Endodermal cell (in vitro differentiated cells): Measurements from ENCODE around the gene GNB2. TPM values are rescaled to one million over a fixed set of nuclear protein-coding genes. Genes with fewer than 3 reads are reported as not detected.

Experiments
- DNase-seq: peaks from one replicate; pipeline ENCODE4 v3.0.0-alpha.2; 2017
- H3K27ac ChIP-seq: 2 replicates; pipeline ENCODE4 v1.5.1; 2013; ENCODE audit warnings: mild to moderate bottlenecking, low read depth, low read length, moderate library complexity
- H3K27me3 ChIP-seq: 2 replicates; pipeline ENCODE4 v1.6.1; 2013; ENCODE audit warnings: mild to moderate bottlenecking, low read length, moderate library complexity; ENCODE audit not compliant: insufficient read depth, control insufficient read depth, poor library complexity, severe bottlenecking
- H3K36me3 ChIP-seq: 2 replicates; pipeline ENCODE4 v1.7.0; 2013; ENCODE audit warnings: mild to moderate bottlenecking, low read length, moderate library complexity; ENCODE audit not compliant: control insufficient read depth, insufficient read depth
- H3K4me1 ChIP-seq: one replicate; pipeline ENCODE4 v1.7.0; 2013; ENCODE audit warnings: low read length; ENCODE audit not compliant: control insufficient read depth, insufficient read depth
- H3K4me3 ChIP-seq: 2 replicates; pipeline ENCODE4 v1.5.1; 2013; ENCODE audit warnings: mild to moderate bottlenecking, low read length, moderate library complexity
- H3K9ac ChIP-seq: 2 replicates; pipeline ENCODE4 v1.6.1; 2013; ENCODE audit warnings: mild to moderate bottlenecking, low read length, moderate library complexity; ENCODE audit not compliant: poor library complexity, severe bottlenecking; ENCODE audit errors: extremely low read depth
- H3K9me3 ChIP-seq: 2 replicates; pipeline ENCODE4 v1.6.1; 2013; ENCODE audit warnings: mild to moderate bottlenecking, low read length, moderate library complexity; ENCODE audit not compliant: control insufficient read depth
- H3K27ac Mint-ChIP-seq: 2 replicates; pipeline ENCODE4 v1.8.0; 2020; ENCODE audit warnings: mixed read lengths
- H3K27me3 Mint-ChIP-seq: 2 replicates; pipeline ENCODE4 v1.8.0; 2021; ENCODE audit warnings: mild to moderate bottlenecking, mixed read lengths; ENCODE audit not compliant: insufficient read depth
- H3K36me3 Mint-ChIP-seq: 2 replicates; pipeline ENCODE4 v1.8.0; 2020; ENCODE audit warnings: low read depth, mixed read lengths
- H3K4me1 Mint-ChIP-seq: 2 replicates; pipeline ENCODE4 v1.8.0; 2020; ENCODE audit warnings: mixed read lengths
- H3K4me3 Mint-ChIP-seq: 2 replicates; pipeline ENCODE4 v1.8.0; 2020; ENCODE audit warnings: mild to moderate bottlenecking, moderate library complexity, mixed read lengths
- H3K9me3 Mint-ChIP-seq: 2 replicates; pipeline ENCODE4 v1.8.0; 2020; ENCODE audit warnings: mild to moderate bottlenecking, mixed read lengths
- WGBS, 2 experiments: methylation state at CpG; one replicate each; pipeline versions ENCODE4 v1.1.5 to v1.1.7; 2013; ENCODE audit warnings: missing lambda C conversion rate in 2 of 2, mixed read lengths in 1 of 2; ENCODE audit not compliant: insufficient coverage in 1 of 2, insufficient read length in 1 of 2; 5-methylcytosine and 5-hydroxymethylcytosine counted together
- total RNA-seq, 2 donors: library from RNA; stranded (reverse); fragmentation: NEBNext Ultra II Directional in 1 of 2; extraction: Animal tissue kit (Norgen Biotek cat#: 25700) in 1 of 2; gene quantifications; 2 replicates in 1 of 2; 3 replicates in 1 of 2; pipeline ENCODE4 v1.2.1, GENCODE V29; 2021
- TF ChIP-seq, protein P1 (sequence below): fragments of 200-600 bp; sonication (generic); conservative IDR thresholded peaks from 2 replicates; pipeline ENCODE4 v1.5.0; 2021; ENCODE audit warnings: antibody characterized with exemption, mild to moderate bottlenecking

GNB2 gene
- total RNA-seq, 2 donors from 2014 or later = 197 to 230 TPM

DNA sequence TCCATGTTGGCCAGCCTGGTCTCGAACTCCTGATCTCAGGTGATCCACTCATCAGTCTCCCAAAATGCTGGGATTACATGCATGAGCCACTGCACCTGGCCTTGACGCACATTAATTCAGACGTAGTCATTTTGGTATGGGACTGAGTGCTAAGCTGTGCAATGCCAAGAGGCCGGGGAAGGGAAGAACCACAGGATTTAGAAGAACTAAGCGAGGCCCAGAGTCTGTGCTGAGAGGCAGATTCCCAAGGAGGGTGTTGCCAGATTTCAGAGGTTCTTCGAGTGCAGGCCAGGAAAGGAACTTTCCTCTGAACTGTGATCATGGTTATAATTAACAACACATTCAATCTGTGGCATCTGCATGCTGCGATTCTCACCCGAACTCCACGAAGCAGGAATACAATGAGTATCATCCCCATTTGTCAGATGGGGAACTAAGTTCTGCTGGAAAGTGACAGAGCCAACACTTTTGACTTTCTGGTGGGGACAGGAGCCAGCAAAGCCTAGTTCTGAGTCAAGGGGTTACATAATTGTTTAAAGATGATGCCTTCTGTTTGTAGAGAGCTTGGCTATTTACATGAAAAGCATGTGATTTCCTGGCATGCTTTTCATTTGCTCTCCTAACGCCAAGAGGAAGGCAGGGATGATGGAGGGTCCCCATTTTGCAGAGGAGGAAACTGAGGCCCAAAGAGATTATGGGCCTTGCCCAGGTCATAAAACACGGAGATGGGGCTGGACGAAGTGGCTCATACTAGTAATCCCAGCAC is 53.6 kb downstream of the GNB2 start:
- Histone ChIP-seq H3K4me3 (no peak overlapping the region), H3K4me1 (no peaks in the 10 kb centered on the region), H3K9me3 (no peaks in the 10 kb centered on the region), H3K36me3 (no peaks in the 10 kb centered on the region), H3K27me3 (peaks cover 18% of the 10 kb centered on the region), H3K9ac (no peak overlapping the region), H3K27ac (no peak overlapping the region)
- Mint-ChIP-seq H3K4me3 (no peak overlapping the region), H3K27me3 (peaks cover 34% of the 10 kb centered on the region), H3K9me3 (no peaks in the 10 kb centered on the region), H3K4me1 (peaks cover 2% of the 10 kb centered on the region), H3K36me3 (no peaks in the 10 kb centered on the region), H3K27ac (no peak overlapping the region)
- DNase-seq = no peak
- TF ChIP-seq, protein P1, sequence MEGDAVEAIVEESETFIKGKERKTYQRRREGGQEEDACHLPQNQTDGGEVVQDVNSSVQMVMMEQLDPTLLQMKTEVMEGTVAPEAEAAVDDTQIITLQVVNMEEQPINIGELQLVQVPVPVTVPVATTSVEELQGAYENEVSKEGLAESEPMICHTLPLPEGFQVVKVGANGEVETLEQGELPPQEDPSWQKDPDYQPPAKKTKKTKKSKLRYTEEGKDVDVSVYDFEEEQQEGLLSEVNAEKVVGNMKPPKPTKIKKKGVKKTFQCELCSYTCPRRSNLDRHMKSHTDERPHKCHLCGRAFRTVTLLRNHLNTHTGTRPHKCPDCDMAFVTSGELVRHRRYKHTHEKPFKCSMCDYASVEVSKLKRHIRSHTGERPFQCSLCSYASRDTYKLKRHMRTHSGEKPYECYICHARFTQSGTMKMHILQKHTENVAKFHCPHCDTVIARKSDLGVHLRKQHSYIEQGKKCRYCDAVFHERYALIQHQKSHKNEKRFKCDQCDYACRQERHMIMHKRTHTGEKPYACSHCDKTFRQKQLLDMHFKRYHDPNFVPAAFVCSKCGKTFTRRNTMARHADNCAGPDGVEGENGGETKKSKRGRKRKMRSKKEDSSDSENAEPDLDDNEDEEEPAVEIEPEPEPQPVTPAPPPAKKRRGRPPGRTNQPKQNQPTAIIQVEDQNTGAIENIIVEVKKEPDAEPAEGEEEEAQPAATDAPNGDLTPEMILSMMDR = no peak
- 86 to 88% methylated on average over 9 to 12 of the region's 12 CpGs for WGBS, 2 experiments

DNA sequence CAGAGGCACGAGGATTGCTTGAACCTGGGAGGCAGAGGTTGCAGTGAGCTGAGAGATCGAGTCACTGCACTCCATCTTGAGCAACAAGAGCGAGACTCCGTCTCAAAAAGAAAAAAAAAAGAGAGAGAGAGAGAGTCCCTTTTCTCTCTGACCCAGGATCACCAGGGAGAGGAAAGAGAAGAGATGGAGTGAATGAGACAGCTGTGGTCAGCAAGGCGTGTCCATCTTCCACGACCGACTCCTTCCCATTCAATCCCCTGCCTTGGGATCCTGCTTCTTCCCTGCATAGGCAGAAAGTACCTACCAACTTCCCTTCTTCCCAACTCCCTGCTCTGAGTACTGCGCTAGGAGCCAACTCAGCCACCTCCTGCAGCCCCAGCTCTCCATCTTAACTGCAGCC is 54.7 kb downstream of the GNB2 start:
- H3K4me1 Mint-ChIP-seq = peaks cover 2% of the 10 kb centered on the region
- 77 to 85% methylated on average over 5 to 8 of the region's 8 CpGs for WGBS, 2 experiments
- Histone ChIP-seq H3K27ac (no peak overlapping the region), H3K36me3 (no peaks in the 10 kb centered on the region), H3K27me3 (peaks cover 8% of the 10 kb centered on the region), H3K9me3 (no peaks in the 10 kb centered on the region), H3K4me3 (no peak overlapping the region), H3K9ac (no peak overlapping the region), H3K4me1 (no peaks in the 10 kb centered on the region)
- no peaks in the 10 kb centered on the region for H3K9me3 Mint-ChIP-seq
- DNase-seq = no peak
- no peak overlapping the region for H3K4me3 Mint-ChIP-seq
- H3K27me3 Mint-ChIP-seq = peaks cover 24% of the 10 kb centered on the region
- H3K36me3 Mint-ChIP-seq = no peaks in the 10 kb centered on the region
- no peak overlapping the region for H3K27ac Mint-ChIP-seq
- TF ChIP-seq, protein P1 = no peak

Other genes with a start within 250 kb of the GNB2 start
- gene ZCWPW1, start 245.0 kb upstream of the GNB2 start, total RNA-seq = 1 to 10 TPM; 1.9 to 2.3 TPM
- gene MEPCE, start 243.9 kb upstream of the GNB2 start, total RNA-seq = 10 to 100 TPM; 32.9 to 48.0 TPM
- 10 to 100 TPM; 43.8 to 65.6 TPM for gene PPP1R35, start 237.2 kb upstream of the GNB2 start, total RNA-seq
- 1 to 10 TPM; 1.3 to 1.5 TPM for gene SPACDR, start 209.5 kb upstream of the GNB2 start, total RNA-seq
- 10 to 100 TPM; 30.9 to 35.2 TPM for gene TSC22D4, start 194.5 kb upstream of the GNB2 start, total RNA-seq
- gene NYAP1, start 189.8 kb upstream of the GNB2 start, total RNA-seq = 1 to 10 TPM; 7.9 to 9.3 TPM
- 10 to 100 TPM in 1 of 2 donors, 1 to 10 TPM in 1; 8.5 to 28.9 TPM for gene AGFG2, start 134.5 kb upstream of the GNB2 start, total RNA-seq
- gene SAP25, start 99.8 kb upstream of the GNB2 start, total RNA-seq = 1 to 10 TPM; 5.8 to 6.3 TPM
- gene LRCH4, start 87.6 kb upstream of the GNB2 start, total RNA-seq = 10 to 100 TPM; 49.4 to 56.0 TPM
- gene FBXO24, start 87.4 kb upstream of the GNB2 start, total RNA-seq = 1 to 10 TPM; 1.3 to 3.0 TPM
- 10 to 100 TPM; 17.5 to 37.7 TPM for gene PCOLCE, start 71.4 kb upstream of the GNB2 start, total RNA-seq
- gene MOSPD3, start 61.2 kb upstream of the GNB2 start, total RNA-seq = 10 to 100 TPM; 19.8 to 25.5 TPM
- gene TFR2, start 32.2 kb upstream of the GNB2 start, total RNA-seq = 1 to 10 TPM; 1.4 to 2.1 TPM
- not detected for gene ACTL6B, start 17.3 kb upstream of the GNB2 start, total RNA-seq
- 100 to 1,000 TPM in 1 of 2 donors, 10 to 100 TPM in 1; 90.0 to 101 TPM for gene GIGYF1, start 20.5 kb downstream of the GNB2 start, total RNA-seq
- gene POP7, start 32.4 kb downstream of the GNB2 start, total RNA-seq = 10 to 100 TPM; 51.7 to 59.2 TPM
- under 1 TPM in 1 of 2 donors, not detected in 1; 0.33 TPM for gene EPO, start 46.7 kb downstream of the GNB2 start, total RNA-seq
- gene ZAN, start 59.9 kb downstream of the GNB2 start, total RNA-seq = not detected
- 100 to 1,000 TPM; 106 to 117 TPM for gene EPHB4, start 153.8 kb downstream of the GNB2 start, total RNA-seq
- gene SLC12A9, start 179.0 kb downstream of the GNB2 start, total RNA-seq = 10 to 100 TPM; 22.5 to 35.1 TPM
- gene TRIP6, start 193.6 kb downstream of the GNB2 start, total RNA-seq = 100 to 1,000 TPM; 107 to 114 TPM
- gene SRRT, start 201.4 kb downstream of the GNB2 start, total RNA-seq = 100 to 1,000 TPM; 186 to 236 TPM
- 1 to 10 TPM; 3.7 to 4.0 TPM for gene UFSP1, start 216.0 kb downstream of the GNB2 start, total RNA-seq
- 10 to 100 TPM in 1 of 2 donors, 1 to 10 TPM in 1; 2.6 to 13.7 TPM for gene ACHE, start 222.1 kb downstream of the GNB2 start, total RNA-seq